Gastroesophageal sphincter (tissue), 4 donors: Measurements from ENCODE around the gene MAGEB1. TPM values are rescaled to one million over a fixed set of nuclear protein-coding genes. Genes with fewer than 3 reads are reported as not detected.

Experiments used
- ATAC-seq: fragments of 150-250 bp; one replicate; pipeline ENCODE4 v1.9.1; 2016; ENCODE audit warnings: mild to moderate bottlenecking, moderate library complexity
- H3K27ac ChIP-seq, 4 donors: fragments of 200-600 bp; sonication (generic) in 3 of 4; 1 replicate in 3 of 4; 2 replicates in 1 of 4; pipeline ENCODE4 v1.5.1; 2016 to 2019
- H3K27me3 ChIP-seq: fragments of 200-600 bp; sonication (generic); one replicate; pipeline ENCODE4 v1.5.1; 2019
- H3K36me3 ChIP-seq, 2 donors: fragments of 200-600 bp; sonication (generic); one replicate each; pipeline ENCODE4 v1.5.1; 2019; ENCODE audit warnings: control low read depth in 1 of 2
- H3K4me1 ChIP-seq, 3 donors: fragments of 200-600 bp; sonication (generic); 1 replicate in 2 of 3; 2 replicates in 1 of 3; pipeline ENCODE4 v1.5.1; 2016 to 2019; ENCODE audit warnings: control low read depth in 2 of 3
- H3K4me3 ChIP-seq, 2 donors: fragments of 200-600 bp; sonication (generic); one replicate each; pipeline ENCODE4 v1.5.1; 2019; ENCODE audit warnings: mild to moderate bottlenecking in 1 of 2, moderate library complexity in 1 of 2
- H3K9me3 ChIP-seq, 3 donors: fragments of 200-600 bp; sonication (generic); one replicate each; pipeline ENCODE4 v1.5.1; 2017 to 2019; ENCODE audit warnings: control low read depth in 2 of 3
- CTCF ChIP-seq, 4 experiments: fragments of 200-600 bp in 2 of 4; fragments of 450-650 bp in 2 of 4; sonication (generic) in 1 of 4; IDR thresholded peaks; one replicate each; pipeline ENCODE4 v1.5.1; 2017 to 2019; ENCODE audit warnings: antibody characterized with exemption in 4 of 4, mild to moderate bottlenecking in 2 of 4, moderate library complexity in 2 of 4
- EP300 ChIP-seq: sonication (generic); formaldehyde crosslinking; IDR thresholded peaks from one replicate; pipeline ENCODE4 v1.6.1; 2017; ENCODE audit warnings: antibody characterized with exemption, mild to moderate bottlenecking
- POLR2A ChIP-seq, 2 donors: fragments of 450-650 bp; IDR thresholded peaks; one replicate each; pipeline ENCODE4 v1.6.1; 2017; ENCODE audit warnings: antibody characterized with exemption in 2 of 2, mild to moderate bottlenecking in 2 of 2, moderate library complexity in 1 of 2
- POLR2AphosphoS5 ChIP-seq: sonication (generic); formaldehyde crosslinking; IDR thresholded peaks from one replicate; pipeline ENCODE4 v1.6.1; 2017; ENCODE audit warnings: antibody characterized with exemption
- WGBS, 2 donors: methylation state at CpG; one replicate each; pipeline ENCODE4 v1.1.5; 2018; ENCODE audit warnings: low coverage in 1 of 2; 5-methylcytosine and 5-hydroxymethylcytosine counted together
- total RNA-seq, 4 donors: library from RNA; depleted of rRNA; stranded (reverse); fragments of >200 nt; gene quantifications; one replicate each; pipeline ENCODE4 v1.1.0, GENCODE V29; 2016

The MAGEB1 gene
- total RNA-seq, 4 donors from 2014 or later = not detected

DNA sequence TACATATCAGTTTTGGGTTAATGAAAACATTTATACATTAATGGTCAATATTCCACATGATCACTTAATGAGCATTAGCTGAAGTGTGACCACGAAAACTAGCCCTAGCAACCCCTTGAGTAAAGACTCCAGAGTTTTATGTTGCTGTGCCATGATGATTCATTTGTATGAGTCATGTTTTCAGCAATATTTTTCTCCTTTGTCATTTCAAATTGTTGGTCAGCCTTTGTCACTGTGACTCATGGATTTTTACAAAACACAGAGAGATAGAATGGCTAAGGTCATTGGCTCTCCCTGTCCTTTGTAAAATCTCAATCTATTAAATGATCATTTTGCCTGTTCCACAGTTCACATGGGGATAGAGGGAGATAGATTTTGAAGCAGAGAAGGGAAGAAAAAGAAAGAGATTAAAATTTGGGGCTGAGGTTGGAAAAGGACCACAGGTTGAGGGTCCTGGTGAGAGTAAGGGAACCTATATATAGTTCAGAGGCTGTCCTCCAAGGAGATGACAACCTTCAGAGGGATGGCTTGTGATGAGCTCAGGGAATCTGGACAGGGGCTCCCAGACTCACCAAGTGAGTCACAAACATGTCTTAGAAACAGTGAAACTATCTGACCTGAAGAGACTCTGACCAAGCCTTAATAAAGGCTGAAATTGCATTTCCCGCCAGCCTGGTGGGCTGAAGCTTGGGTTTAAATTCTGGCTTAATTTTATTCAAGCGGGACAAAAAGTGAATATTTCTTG lies 36.7 kb downstream of the MAGEB1 start:
- Histone ChIP-seq H3K27me3 (no peaks in the 10 kb centered on the region), H3K36me3 (no peaks in the 10 kb centered on the region), H3K4me1 (no peaks in the 10 kb centered on the region), H3K4me3 (no peak overlapping the region), H3K9me3 (no peaks in the 10 kb centered on the region), H3K27ac (no peak overlapping the region)
- ATAC-seq = peak; percentile 74
- TF ChIP-seq POLR2AphosphoS5 (no peak), CTCF (IDR thresholded peaks at IDR 0.05) (no peak), POLR2A (IDR thresholded peaks at IDR 0.05) (no peak), EP300 (no peak)
- WGBS, 2 donors = 55 to 66% methylated on average over 2 to 3 of the region's 3 CpGs

GRCh38 chrX:30296408-30297254 lies 49.7 kb downstream of the MAGEB1 start:
- Histone ChIP-seq H3K36me3 (no peaks in the 10 kb centered on the region), H3K4me1 (no peaks in the 10 kb centered on the region), H3K27ac (no peak overlapping the region), H3K27me3 (no peaks in the 10 kb centered on the region), H3K4me3 (no peak overlapping the region), H3K9me3 (no peaks in the 10 kb centered on the region)
- TF ChIP-seq POLR2AphosphoS5 (no peak), EP300 (no peak), CTCF (IDR thresholded peaks at IDR 0.05) (no peak), POLR2A (IDR thresholded peaks at IDR 0.05) (no peak)
- WGBS, 2 donors = 44 to 83% methylated on average over 5 of the region's 5 CpGs
- no peak for ATAC-seq

DNA sequence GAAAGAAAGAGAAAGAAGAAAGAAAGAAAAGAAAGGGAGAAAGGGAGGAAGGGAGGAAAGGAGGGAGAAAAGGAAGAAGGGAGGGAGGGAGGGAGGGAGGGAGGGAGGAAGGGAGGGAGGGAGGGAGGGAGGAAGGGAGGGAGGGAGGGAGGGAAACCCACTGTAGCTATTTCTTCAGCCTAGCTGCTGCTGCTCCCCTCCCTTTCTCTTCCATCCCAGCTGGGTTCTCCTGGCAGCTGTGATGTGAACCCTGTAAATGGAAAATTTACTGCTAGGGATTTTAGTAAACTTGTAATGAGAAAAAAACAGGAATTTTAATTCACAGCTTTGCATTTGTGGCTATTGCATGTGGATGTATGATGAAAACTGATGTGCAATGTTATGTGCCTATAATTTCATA lies 54.3 kb downstream of the MAGEB1 start:
- no peaks in the 10 kb centered on the region for H3K4me1 ChIP-seq
- no peaks in the 10 kb centered on the region for H3K27me3 ChIP-seq
- no peak overlapping the region for H3K4me3 ChIP-seq
- no peak overlapping the region for H3K27ac ChIP-seq
- no peaks in the 10 kb centered on the region for H3K36me3 ChIP-seq
- TF ChIP-seq POLR2A (IDR thresholded peaks at IDR 0.05) (no peak), POLR2AphosphoS5 (no peak), EP300 (no peak), CTCF (IDR thresholded peaks at IDR 0.05) (no peak)
- no peaks in the 10 kb centered on the region for H3K9me3 ChIP-seq
- ATAC-seq = no peak

Other genes with a start within 250 kb of the MAGEB1 start
- gene MAGEB2, start 31.6 kb upstream of the MAGEB1 start, total RNA-seq = not detected
- gene MAGEB3, start 16.5 kb upstream of the MAGEB1 start, total RNA-seq = not detected
- gene MAGEB4, start 5.1 kb upstream of the MAGEB1 start, total RNA-seq = not detected
- not detected for gene NR0B1, start 62.2 kb downstream of the MAGEB1 start, total RNA-seq